Glomerular endothelial cell (primary cell): ENCODE data around the gene PRELP. TPM values are rescaled to one million over a fixed set of nuclear protein-coding genes. Genes with fewer than 3 reads are reported as not detected.

ENCODE experiments used
- DNase-seq: peaks from one replicate; pipeline ENCODE4 v3.0.0-alpha.2; 2011; ENCODE audit warnings: low read depth, low spot score; ENCODE audit errors: extremely low read depth
- total RNA-seq: library from RNA; depleted of rRNA; stranded (reverse); fragments of >200 nt; gene quantifications from 2 replicates; pipeline ENCODE4 v1.2.3, GENCODE V29; 2015

PRELP gene
- total RNA-seq, 1 donor from 2014 or later = not detected

DNA sequence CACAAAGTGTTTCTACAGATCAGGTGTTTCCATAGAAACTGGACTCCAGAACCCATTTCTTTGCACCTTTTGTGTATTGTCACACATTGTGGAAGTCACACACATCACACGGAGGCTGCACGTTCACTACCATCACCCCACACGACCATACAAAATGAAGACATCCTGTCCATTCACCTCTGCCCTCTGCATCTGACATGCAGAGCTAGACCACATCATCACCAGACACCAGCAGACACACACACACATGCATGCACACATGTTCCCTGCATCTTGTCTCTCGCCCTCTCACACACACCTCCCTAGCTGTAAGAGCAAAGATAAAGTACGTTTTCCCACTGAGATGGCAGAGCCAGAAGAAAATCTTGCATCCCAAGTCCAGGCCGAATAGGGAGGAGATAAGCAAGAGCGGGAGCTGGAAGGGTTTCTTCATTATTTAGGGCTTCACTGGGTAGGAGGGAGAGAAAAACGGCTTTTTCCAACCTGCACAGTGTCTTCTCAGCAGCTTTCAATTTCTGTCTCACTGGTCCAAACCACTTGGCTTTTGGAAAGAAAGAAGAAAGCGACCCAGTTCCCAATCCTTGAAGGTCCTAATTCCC is 709 bp downstream of the PRELP start:
- no peak for DNase-seq

GRCh38 chr1:203477748-203478147 is 2.1 kb downstream of the PRELP start:
- no peak for DNase-seq

- no peak for DNase-seq
Measured at GRCh38 chr1:203478231-203478630, 2.6 kb downstream of the PRELP start.

- DNase-seq = no peak
Measured at GRCh38 chr1:203478986-203479385, 3.4 kb downstream of the PRELP start.

GRCh38 chr1:203479646-203480045 is 4.0 kb downstream of the PRELP start:
- DNase-seq = no peak

- DNase-seq = no peak
Measured at GRCh38 chr1:203480084-203480483, 4.5 kb downstream of the PRELP start.

GRCh38 chr1:203480525-203481084 is 5.0 kb downstream of the PRELP start:
- peak; percentile 4 for DNase-seq

DNA sequence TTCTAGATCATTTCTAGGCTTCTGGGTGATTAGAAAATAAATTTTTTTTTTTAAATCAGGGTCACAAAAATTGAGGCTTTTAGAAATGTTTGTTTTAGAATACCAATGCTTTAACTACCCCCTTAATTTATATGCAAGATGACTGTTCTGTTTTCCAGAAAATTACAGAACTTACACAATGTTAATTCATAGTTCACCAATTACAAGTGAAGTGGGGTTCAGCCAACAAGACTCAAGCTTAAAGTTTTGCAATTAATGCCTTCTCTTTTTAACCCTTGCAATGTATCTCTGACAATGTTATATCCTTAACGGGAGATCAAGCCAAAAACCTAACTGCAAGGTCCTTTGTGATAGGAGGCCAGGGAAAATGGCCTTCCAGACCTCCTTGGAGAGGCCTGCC is 5.6 kb downstream of the PRELP start:
- DNase-seq = no peak

- DNase-seq = no peak
Measured at GRCh38 chr1:203486618-203487370, 11.2 kb downstream of the PRELP start.

- no peak for DNase-seq
Measured at GRCh38 chr1:203488539-203488938, 12.9 kb downstream of the PRELP start.

GRCh38 chr1:203490607-203491006 is 15.0 kb downstream of the PRELP start:
- no peak for DNase-seq

DNA sequence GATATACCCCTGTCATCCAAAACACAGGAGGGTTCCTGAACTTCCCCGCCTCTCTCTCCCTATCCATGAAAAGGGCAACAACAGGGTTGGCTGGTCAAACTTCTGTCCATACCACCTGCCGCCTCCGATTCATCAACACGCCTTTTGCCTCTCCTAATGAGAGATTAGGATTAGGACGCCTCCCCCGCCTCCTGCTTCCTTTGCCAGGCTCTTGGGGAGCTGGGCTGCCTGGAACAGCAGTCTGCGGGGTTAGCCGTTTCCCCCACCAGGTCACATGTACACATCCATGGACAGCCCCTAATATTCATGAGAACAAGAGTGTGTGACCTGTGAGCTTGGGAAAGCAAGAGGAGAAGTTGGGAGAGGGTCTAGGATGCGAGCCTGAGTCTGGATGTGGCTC is 16.1 kb downstream of the PRELP start:
- DNase-seq = no peak

DNA sequence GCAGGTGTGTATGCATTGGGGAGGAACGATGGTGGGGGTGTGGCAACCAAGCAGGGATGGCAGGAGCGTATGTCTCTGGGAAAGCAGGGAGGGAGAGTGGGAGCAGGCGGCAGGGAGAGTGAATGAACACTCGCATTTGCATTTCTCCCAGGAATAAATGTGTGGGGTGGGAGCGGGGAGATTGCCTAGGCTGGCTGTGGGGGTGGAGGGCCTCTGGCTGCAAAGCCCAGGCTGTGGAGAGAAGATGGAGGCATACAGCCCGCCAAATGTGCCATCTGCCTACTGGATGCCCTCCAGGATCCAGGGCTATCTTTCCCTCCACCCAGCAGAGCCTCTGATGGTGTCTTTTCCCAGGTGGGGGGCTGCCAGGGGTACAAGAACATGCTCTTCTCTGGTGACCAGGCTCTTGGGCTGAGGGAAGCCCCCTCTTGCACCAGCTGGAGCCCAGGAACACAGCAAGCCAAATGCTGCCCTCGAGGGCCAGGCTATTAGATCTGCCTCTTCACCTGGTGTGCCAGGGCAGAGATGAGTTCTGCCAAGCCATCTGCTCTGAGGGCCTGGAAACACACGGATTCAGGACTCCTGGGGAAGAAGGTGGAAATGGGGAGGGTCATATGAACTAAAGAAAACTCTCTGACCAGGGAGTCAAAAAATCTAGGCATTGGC is 16.6 kb downstream of the PRELP start:
- no peak for DNase-seq

GRCh38 chr1:203492748-203493130 is 17.1 kb downstream of the PRELP start:
- no peak for DNase-seq

- DNase-seq = no peak
Measured at GRCh38 chr1:203493901-203494300, 18.3 kb downstream of the PRELP start, which contains the start of gene OPTC. TSS of gene OPTC (plus strand) at chr1:203494153. CDS start at chr1:203496006, 1,853 bp downstream.

DNA sequence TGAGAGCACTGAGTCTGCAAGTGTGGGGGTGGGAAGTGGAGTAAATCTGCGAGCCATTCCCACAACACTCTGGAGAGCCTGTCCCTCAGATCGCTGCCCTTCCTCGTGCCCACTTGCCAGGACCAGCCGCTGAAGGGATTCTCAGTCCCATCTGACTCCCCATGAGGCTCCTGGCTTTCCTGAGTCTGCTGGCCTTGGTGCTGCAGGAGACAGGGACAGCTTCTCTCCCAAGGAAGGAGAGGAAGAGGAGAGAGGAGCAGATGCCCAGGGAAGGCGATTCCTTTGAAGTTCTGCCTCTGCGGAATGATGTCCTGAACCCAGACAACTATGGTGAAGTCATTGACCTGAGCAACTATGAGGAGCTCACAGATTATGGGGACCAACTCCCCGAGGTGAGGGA is 20.2 kb downstream of the PRELP start:
- DNase-seq = no peak

DNA sequence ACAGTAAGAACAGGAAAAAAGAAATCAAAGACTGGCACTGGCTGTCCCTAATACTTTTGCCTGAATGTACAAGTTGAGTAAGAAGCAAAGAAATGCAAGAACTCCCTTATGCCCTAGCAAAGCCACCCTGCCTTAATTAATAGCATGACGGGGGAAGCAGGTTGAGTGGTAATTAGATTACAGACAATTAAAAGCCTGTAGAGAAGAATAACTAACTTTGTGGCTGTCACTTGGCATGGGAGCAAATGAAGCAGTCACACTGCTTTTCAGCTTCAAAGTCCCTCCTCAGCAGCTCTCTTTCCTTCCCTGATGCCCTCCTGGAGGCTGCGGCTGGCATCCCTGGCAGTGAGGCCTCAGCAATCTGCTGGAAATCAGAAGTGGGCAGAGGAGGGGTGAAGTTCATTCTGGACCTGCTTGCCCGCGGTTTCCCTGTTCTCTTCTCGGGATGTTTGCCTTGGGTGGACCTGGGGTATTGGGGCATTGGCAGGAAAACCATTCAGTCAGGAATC is 21.7 kb downstream of the PRELP start:
- DNase-seq = no peak

- DNase-seq = no peak
Measured at GRCh38 chr1:203499643-203500278, 24.2 kb downstream of the PRELP start.

DNA sequence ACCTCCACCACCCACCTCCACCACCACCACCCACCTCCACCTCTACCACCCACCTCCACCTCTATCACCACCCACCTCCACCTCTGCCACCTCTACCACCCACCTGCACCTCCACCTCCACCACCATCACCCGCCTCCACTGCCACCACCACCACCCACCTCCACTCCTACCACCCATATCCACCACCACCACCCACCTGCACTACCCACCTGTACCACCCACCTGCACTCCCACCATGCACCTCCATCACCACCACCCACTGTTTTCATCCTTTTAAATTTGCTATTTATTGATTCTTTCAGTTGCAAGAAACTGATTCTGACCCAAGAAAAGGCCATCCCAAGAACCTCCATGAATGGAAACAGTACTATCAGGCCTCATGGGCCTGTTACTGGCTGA is 24.7 kb downstream of the PRELP start:
- DNase-seq = no peak

GRCh38 chr1:203503836-203504235 is 28.2 kb downstream of the PRELP start:
- no peak for DNase-seq
